CD4-positive, alpha-beta T cell treated with Interleukin-17A for 4 hours (primary cell): Measurements from ENCODE around the gene KIF21A.
"Not testable (repeated sequence)": the region's sequence is repeated elsewhere in the genome, so short reads cannot be mapped to it uniquely, and the experiment has no call there.

Experiments
- DNase-seq: peaks from one replicate; pipeline ENCODE4 v3.0.0-alpha.2; 2020; ENCODE audit warnings: mixed read lengths

KIF21A gene

GRCh38 chr12:39343665-39344064, 99.3 kb downstream of the KIF21A start:
- DNase-seq, result no peak

- no peak for DNase-seq
These were observed 101.2 kb downstream of the KIF21A start for GRCh38 chr12:39341761-39342160.

- no peak for DNase-seq
These were observed 101.7 kb downstream of the KIF21A start for GRCh38 chr12:39341179-39341578.

GRCh38 chr12:39332661-39333175, 110.2 kb downstream of the KIF21A start:
- DNase-seq, result no peak

GRCh38 chr12:39331539-39332261, 111.2 kb downstream of the KIF21A start:
- DNase-seq, result no peak

- no peak for DNase-seq
These were observed 113.0 kb downstream of the KIF21A start for GRCh38 chr12:39329876-39330275.

- no peak for DNase-seq
These were observed 113.9 kb downstream of the KIF21A start for GRCh38 chr12:39329018-39329417.

- DNase-seq, result no peak
These were observed 115.0 kb downstream of the KIF21A start for GRCh38 chr12:39327965-39328364.

GRCh38 chr12:39327510-39327909, 115.4 kb downstream of the KIF21A start:
- no peak for DNase-seq

GRCh38 chr12:39319180-39319579, 123.7 kb downstream of the KIF21A start:
- no peak for DNase-seq

- DNase-seq, result no peak
These were observed 128.4 kb downstream of the KIF21A start for GRCh38 chr12:39314547-39314946.

GRCh38 chr12:39309516-39309915, 133.4 kb downstream of the KIF21A start:
- no peak for DNase-seq

GRCh38 chr12:39301422-39301821, 141.5 kb downstream of the KIF21A start:
- DNase-seq, result no peak

GRCh38 chr12:39300799-39301198, 142.1 kb downstream of the KIF21A start:
- no peak for DNase-seq

- no peak for DNase-seq
These were observed 145.0 kb downstream of the KIF21A start for GRCh38 chr12:39297891-39298290.

GRCh38 chr12:39296496-39296895, 146.4 kb downstream of the KIF21A start:
- DNase-seq, result no peak

GRCh38 chr12:39295593-39295992, 147.3 kb downstream of the KIF21A start:
- not testable (repeated sequence) for DNase-seq

- no peak for DNase-seq
These were observed 148.2 kb downstream of the KIF21A start for GRCh38 chr12:39294715-39295114.

GRCh38 chr12:39292125-39292630, 150.7 kb downstream of the KIF21A start:
- no peak for DNase-seq

- no peak for DNase-seq
These were observed 155.1 kb downstream of the KIF21A start for GRCh38 chr12:39287817-39288216.

GRCh38 chr12:39287409-39287808, 155.5 kb downstream of the KIF21A start:
- DNase-seq, result no peak

- no peak for DNase-seq
These were observed 164.5 kb downstream of the KIF21A start for GRCh38 chr12:39278426-39278825.

GRCh38 chr12:39277416-39277815, 165.5 kb downstream of the KIF21A start:
- DNase-seq, result no peak

GRCh38 chr12:39275846-39276245, 167.1 kb downstream of the KIF21A start:
- DNase-seq, result no peak
